Measurements from ENCODE around the gene HCRTR1. TPM values are rescaled to one million over a fixed set of nuclear protein-coding genes. Genes with fewer than 3 reads are reported as not detected.

Gene HCRTR1
- total and polyA plus RNA-seq, 2 donors (not counting 3 experiments of a cell fraction or from before 2014, with no cell fraction given), result 0.93 to 1.5 TPM

DNA sequence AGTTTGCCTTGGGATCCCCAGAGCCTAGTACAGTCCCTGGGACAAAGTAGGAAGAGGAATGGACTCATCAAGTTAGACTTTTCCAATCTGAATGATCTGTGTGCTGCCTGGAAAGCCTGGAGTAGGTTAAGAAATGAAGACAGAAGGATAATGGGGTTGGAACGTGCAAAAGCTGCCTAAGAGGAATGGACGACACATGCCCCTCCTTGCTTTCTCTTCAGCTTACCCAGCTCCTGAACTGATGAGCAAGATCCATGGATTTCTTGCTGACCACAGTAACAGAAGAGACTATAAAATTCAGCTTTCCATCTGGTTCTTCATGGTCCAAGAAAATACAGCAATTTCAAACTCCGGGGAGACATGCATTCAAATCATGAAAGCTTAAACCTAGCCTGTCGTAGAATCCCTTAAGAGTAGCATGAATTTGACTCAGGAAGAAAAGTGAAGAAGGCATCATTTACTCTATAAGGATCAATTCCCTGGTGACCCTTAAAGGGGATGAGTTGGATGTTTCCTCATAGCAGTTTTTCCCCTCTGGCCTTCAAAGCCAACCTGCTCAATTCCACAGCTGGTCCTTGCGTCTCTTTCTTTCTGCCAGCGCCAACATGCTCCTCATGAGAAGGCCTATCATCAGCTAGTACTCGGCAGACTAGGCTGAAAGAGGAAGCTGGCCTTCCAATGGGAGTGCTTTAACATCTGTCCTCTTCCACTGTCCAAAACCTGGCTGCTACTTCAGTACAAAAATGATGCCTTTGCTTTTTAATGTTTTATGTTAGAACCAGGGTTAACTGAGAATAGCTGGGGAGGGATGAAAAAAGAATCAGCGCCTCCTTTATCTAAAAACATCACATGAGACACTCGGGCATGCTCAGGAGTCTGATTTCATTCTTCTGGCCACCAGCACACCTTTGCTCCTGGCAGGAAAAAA lies 32.9 kb downstream of the HCRTR1 start:
- no TSS peak for BruUV-seq (replicated peaks)
- CTCF ChIA-PET, result interaction anchor here (0.6 to 1.9 kb wide), 5 partner anchors 13 to 314 kb away, joined by 3 to 10 read pairs (median 7); no protein-coding TSS in a partner anchor
- POLR2A ChIA-PET, result no interaction called here
- H2AFZ ChIP-seq (ENCODE audit: low read depth, low read length), result no peak overlapping the region
- no peak overlapping the region for H3K27ac ChIP-seq (ENCODE audit: insufficient read depth, low read depth, low read length)
- H3K27me3 ChIP-seq (ENCODE audit: control insufficient read depth in 2 of 2, insufficient read depth in 2 of 2, low read length in 2 of 2), result no peaks in the 10 kb centered on the region
- H3K36me3 ChIP-seq (ENCODE audit: control insufficient read depth in 2 of 2, extremely low read depth in 1 of 2, insufficient read depth in 2 of 2, low read length in 2 of 2), result no peaks in the 10 kb centered on the region
- no peak for FAIRE-seq
- H3K4me1 ChIP-seq (ENCODE audit: control insufficient read depth, extremely low read depth, insufficient read depth, low read length), result peaks cover 2% of the 10 kb centered on the region
- no peak overlapping the region for H3K4me3 ChIP-seq (replicated peaks in 1 of 3; ENCODE audit: insufficient read depth in 1 of 3, low read depth in 1 of 3, low read length in 3 of 3)
- H3K4me2 ChIP-seq (ENCODE audit: insufficient read depth, low read length), result no peak overlapping the region
- no peak for TF ChIP-seq POLR2AphosphoS5 (IDR thresholded peaks at IDR 0.05; ENCODE audit: insufficient read depth, low read depth, low read length)
- TF ChIP-seq MYC (IDR thresholded peaks at IDR 0.05; ENCODE audit: low read depth, low read length), result no peak
- no peak for TF ChIP-seq JUN (IDR thresholded peaks at IDR 0.05; ENCODE audit: borderline replicate concordance, insufficient read depth, insufficient read length, low read depth)
- TF ChIP-seq EZH2 (IDR thresholded peaks at IDR 0.05; ENCODE audit: borderline replicate concordance, low read depth, low read length, severe bottlenecking), result no peak
- TF ChIP-seq, protein P1, sequence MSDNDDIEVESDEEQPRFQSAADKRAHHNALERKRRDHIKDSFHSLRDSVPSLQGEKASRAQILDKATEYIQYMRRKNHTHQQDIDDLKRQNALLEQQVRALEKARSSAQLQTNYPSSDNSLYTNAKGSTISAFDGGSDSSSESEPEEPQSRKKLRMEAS (IDR thresholded peaks at IDR 0.05; ENCODE audit: insufficient read depth, insufficient read length), result no peak
- TF ChIP-seq POLR2A (IDR thresholded peaks at IDR 0.05; ENCODE audit: low read depth, low read length), result no peak
- TF ChIP-seq, protein P2, sequence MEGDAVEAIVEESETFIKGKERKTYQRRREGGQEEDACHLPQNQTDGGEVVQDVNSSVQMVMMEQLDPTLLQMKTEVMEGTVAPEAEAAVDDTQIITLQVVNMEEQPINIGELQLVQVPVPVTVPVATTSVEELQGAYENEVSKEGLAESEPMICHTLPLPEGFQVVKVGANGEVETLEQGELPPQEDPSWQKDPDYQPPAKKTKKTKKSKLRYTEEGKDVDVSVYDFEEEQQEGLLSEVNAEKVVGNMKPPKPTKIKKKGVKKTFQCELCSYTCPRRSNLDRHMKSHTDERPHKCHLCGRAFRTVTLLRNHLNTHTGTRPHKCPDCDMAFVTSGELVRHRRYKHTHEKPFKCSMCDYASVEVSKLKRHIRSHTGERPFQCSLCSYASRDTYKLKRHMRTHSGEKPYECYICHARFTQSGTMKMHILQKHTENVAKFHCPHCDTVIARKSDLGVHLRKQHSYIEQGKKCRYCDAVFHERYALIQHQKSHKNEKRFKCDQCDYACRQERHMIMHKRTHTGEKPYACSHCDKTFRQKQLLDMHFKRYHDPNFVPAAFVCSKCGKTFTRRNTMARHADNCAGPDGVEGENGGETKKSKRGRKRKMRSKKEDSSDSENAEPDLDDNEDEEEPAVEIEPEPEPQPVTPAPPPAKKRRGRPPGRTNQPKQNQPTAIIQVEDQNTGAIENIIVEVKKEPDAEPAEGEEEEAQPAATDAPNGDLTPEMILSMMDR (IDR thresholded peaks at IDR 0.05; ENCODE audit: extremely low read depth in 1 of 2, insufficient read depth in 1 of 2, low read depth in 1 of 2, low read length in 2 of 2), result no peak
- TF ChIP-seq FOS (IDR thresholded peaks at IDR 0.05; ENCODE audit: borderline replicate concordance, insufficient read depth, low read length), result no peak
- no peak for TF ChIP-seq GATA2 (IDR thresholded peaks at IDR 0.05; ENCODE audit: insufficient read depth, insufficient read length, low read depth, low read length)
- no peaks in the 10 kb centered on the region for H3K9me3 ChIP-seq (replicated peaks; ENCODE audit: control insufficient read depth, insufficient read depth, low read length)
- H4K20me1 ChIP-seq (replicated peaks; ENCODE audit: control insufficient read depth, extremely low read depth, insufficient read depth, low read length), result no peaks in the 10 kb centered on the region
- H3K9ac ChIP-seq (replicated peaks; ENCODE audit: extremely low read depth, insufficient read depth, low read length), result no peak overlapping the region
- DNase-seq (ENCODE audit: low read depth, low spot score), result no peak
- intact Hi-C loops (cut with micrococcal nuclease), result no loop called here
- no peaks in the 10 kb centered on the region for H3K9me1 ChIP-seq (replicated peaks; ENCODE audit: control insufficient read depth, extremely low read depth, insufficient read depth, low read length)
- H3K79me2 ChIP-seq (ENCODE audit: control insufficient read depth, insufficient read depth, low read length), result no peaks in the 10 kb centered on the region
- dilution Hi-C loops (cut with MboI; ENCODE audit: extremely low pct_ligation_motif_present, low sequenced_read_pairs), result no loop called here

Data from endothelial cell of umbilical vein (primary cell).